ENCODE measurements around the gene ANKRD13D. TPM values are rescaled to one million over a fixed set of nuclear protein-coding genes. Genes with fewer than 3 reads are reported as not detected.

The ANKRD13D gene
- total and polyA plus RNA-seq, 10 donors, result 65.2 to 151 (median 126) TPM

DNA sequence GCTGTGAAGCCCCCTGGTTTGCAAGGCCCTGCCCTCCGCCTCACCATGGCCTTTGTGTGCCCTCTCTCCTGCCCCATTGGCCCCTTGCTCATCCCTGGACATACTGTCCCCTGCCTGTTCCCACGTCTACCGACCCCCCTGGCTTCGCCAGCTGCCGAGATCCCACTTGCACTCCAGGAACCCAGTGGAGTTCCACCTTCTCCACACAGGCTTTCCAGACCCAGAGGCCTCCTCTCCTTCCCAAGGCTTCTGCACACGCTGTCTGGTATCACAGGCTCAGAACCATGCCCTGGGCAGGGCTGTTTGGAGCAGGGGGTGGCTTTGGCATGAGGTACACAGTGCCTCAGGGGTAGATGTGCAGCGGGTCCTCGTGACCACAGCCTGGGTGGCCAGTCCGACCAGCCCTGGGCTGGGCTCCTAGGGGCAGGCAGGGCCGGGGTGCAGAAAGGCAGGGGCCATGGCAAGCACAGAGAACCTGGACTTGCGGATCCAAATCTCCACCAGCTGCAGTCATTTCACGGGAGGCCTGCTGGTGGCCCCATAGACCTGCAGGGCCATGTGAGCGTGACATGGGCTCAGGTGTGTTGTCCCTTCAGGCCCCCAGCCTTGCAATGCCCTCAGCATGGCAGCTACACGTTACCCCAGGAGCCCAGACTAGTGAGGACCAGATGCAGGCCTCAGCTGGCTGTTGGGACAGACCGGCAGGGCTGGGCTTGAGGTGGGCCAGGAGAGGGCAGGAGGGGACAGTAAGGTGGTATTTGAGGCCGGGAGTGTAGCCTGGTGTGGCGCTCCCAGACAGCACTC, 13.3 kb upstream of the ANKRD13D start:
- TF ChIP-seq POLR2AphosphoS5 (IDR thresholded peaks at IDR 0.05), result peak in 2 of 3 donors; percentile 10 to 65
- TF ChIP-seq POLR2A (IDR thresholded peaks at IDR 0.05), result no peak
- no peaks in the 10 kb centered on the region for H3K27me3 ChIP-seq (replicated peaks in 1 of 7)
- peaks cover 7 to 92% (median 28%) of the 10 kb centered on the region in 6 donors for H3K36me3 ChIP-seq
- H3K27ac ChIP-seq, result peak overlapping the region; percentile 89 to 100 (median 97)
- H3K4me1 ChIP-seq, result peaks cover 96 to 100% (median 100%) of the 10 kb centered on the region in 6 donors
- H3K4me3 ChIP-seq, result peak overlapping the region in 3 of 8 donors; percentile 15 to 81 (median 29)
- intact Hi-C loops (cut with DNase I; ENCODE audit: low total_unique reads), result no loop called here
- no peaks in the 10 kb centered on the region for H3K9me3 ChIP-seq
- peak; percentile 82 for DNase-seq
- WGBS, 5 donors, result 65 to 80% (median 72%) methylated on average over 16 to 17 of the region's 17 CpGs

DNA sequence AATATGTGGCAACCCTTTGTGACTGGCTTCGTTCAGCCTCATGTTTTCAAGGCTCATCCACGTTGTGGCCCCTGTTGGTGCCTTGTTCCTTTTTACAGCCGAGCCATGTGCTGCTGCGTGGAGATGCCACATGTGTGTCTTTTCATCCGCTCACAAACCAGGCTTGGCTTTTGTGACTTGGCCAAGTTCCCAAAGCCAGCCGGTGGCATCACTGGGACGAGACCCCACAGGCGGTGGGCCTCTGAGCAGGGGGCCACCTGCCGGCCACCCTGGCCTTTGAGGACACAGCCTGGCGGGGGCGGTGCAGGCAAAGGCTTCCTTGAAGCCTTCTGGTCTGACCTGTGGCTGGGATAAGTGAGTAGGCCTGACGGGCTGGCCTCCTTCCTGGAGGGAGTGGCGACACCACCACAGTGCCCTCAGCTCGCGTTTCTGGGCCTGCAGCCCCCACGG, 12.3 kb upstream of the ANKRD13D start:
- TF ChIP-seq, protein P1, sequence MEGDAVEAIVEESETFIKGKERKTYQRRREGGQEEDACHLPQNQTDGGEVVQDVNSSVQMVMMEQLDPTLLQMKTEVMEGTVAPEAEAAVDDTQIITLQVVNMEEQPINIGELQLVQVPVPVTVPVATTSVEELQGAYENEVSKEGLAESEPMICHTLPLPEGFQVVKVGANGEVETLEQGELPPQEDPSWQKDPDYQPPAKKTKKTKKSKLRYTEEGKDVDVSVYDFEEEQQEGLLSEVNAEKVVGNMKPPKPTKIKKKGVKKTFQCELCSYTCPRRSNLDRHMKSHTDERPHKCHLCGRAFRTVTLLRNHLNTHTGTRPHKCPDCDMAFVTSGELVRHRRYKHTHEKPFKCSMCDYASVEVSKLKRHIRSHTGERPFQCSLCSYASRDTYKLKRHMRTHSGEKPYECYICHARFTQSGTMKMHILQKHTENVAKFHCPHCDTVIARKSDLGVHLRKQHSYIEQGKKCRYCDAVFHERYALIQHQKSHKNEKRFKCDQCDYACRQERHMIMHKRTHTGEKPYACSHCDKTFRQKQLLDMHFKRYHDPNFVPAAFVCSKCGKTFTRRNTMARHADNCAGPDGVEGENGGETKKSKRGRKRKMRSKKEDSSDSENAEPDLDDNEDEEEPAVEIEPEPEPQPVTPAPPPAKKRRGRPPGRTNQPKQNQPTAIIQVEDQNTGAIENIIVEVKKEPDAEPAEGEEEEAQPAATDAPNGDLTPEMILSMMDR (IDR thresholded peaks at IDR 0.05 in 8 of 11, conservative IDR thresholded peaks at IDR 0.05 in 3 of 11), result peak in 6 of 11 experiments; percentile 14 to 50 (median 30)
- peak in 1 of 3 donors; percentile 59 for TF ChIP-seq POLR2AphosphoS5 (IDR thresholded peaks at IDR 0.05)
- TF ChIP-seq POLR2A (IDR thresholded peaks at IDR 0.05), result no peak
- 4 to 12% (median 7%) methylated on average over 10 to 16 of the region's 16 CpGs for WGBS, 5 donors
- intact Hi-C loops (cut with DNase I; ENCODE audit: low total_unique reads), result no loop called here
- H3K4me1 ChIP-seq, result peaks cover 94 to 100% (median 100%) of the 10 kb centered on the region in 6 donors
- no peaks in the 10 kb centered on the region for H3K27me3 ChIP-seq (replicated peaks in 1 of 7)
- peak overlapping the region in 7 of 8 donors; percentile 3 to 81 (median 29) for H3K4me3 ChIP-seq
- DNase-seq, result peak; percentile 90
- H3K27ac ChIP-seq, result peak overlapping the region; percentile 89 to 100 (median 97)
- H3K9me3 ChIP-seq, result no peaks in the 10 kb centered on the region
- peaks cover 7 to 92% (median 38%) of the 10 kb centered on the region in 6 donors for H3K36me3 ChIP-seq

DNA sequence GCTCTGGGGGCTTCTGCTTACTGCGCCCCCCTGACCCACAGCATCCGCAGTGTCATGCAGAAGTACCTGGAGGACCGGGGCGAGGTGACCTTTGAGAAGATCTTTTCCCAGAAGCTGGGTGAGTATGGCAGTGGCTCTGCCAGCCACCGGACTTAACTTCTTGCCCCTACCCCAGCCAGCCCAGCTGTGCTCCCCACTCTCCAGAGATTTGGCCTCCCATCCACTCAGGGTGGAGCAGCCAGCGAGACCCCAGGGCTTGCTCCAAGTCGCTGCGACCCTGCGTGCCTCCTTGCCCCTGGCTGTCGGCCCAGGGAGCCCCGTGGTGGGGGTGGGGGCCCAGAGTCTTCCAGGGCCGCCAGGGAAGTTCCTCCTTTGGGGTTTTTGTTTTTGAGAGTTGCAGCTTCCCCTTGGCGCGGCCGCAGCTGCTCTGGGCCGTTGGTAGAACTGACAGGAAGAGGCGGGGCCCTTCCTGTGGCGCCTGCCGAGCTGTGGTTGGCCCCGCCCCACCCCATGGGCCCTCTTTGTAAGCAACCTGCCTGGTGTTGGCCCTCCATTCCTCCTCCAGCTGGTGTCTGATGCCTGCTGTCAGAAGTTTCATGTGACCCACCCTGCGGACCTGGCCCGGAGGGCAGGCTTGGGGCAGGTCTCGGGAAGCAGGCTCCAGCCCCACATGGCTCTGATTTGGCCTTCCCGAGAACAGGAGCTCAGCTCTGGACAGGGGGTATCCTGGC, 11.7 kb upstream of the ANKRD13D start:
- TF ChIP-seq POLR2A (IDR thresholded peaks at IDR 0.05), result no peak
- peak; percentile 91 to 95 (median 91) for TF ChIP-seq POLR2AphosphoS5 (IDR thresholded peaks at IDR 0.05)
- TF ChIP-seq, protein P1 (IDR thresholded peaks at IDR 0.05 in 8 of 11, conservative IDR thresholded peaks at IDR 0.05 in 3 of 11), result peak in 3 of 11 experiments; percentile 5 to 43 (median 18)
- H3K9me3 ChIP-seq, result no peaks in the 10 kb centered on the region
- peaks cover 7 to 92% (median 42%) of the 10 kb centered on the region in 6 donors for H3K36me3 ChIP-seq
- no peaks in the 10 kb centered on the region for H3K27me3 ChIP-seq (replicated peaks in 1 of 7)
- intact Hi-C loops (cut with DNase I; ENCODE audit: low total_unique reads), result no loop called here
- H3K27ac ChIP-seq, result peak overlapping the region; percentile 89 to 100 (median 97)
- peaks cover 88 to 100% (median 100%) of the 10 kb centered on the region in 6 donors for H3K4me1 ChIP-seq
- peak overlapping the region in 7 of 8 donors; percentile 3 to 81 (median 30) for H3K4me3 ChIP-seq
- DNase-seq, result peak; percentile 99
- 1 to 3% (median 2%) methylated on average over 9 to 24 of the region's 24 CpGs for whole genome bisulfite sequencing, 5 donors

DNA sequence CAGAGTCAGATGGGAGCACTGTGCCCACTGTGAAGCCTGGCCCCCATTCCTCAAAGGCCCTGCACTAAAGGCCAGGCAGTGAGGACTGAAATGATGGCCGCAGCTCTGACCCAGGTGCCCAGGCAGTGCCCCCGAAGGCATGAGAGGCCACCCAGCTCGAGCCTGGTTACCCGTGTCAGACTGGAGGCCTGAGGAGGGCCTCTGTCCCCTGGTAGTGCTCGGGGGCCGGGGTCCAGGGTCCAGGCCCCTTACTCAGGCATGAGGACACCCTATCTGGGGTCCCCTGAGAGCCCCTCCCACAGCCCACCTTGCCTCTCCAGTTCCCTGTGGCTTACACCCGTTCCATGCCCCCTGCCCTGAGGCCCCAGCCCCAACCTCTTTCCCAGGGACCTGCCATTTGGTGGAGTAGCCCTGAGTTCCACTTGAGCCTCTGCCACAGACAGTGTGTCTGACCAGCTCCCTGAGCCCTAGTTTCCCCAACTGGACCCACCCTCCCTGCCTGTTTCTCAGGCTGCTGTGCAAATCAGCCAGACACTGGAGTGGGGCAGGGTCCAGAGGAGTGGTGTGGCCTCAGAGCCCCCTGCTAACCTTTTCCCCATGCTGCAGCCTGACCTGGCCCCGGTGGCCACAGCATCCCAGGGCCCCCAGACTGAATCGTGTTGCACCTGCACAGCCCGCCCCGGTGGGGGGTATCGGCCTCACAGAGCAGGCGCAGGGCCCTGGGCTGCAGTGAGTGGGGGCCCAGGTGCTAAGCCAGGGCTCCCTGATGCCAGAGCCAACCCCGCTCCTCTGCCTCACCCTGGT, 10.8 kb upstream of the ANKRD13D start:
- TF ChIP-seq POLR2AphosphoS5 (IDR thresholded peaks at IDR 0.05), result peak in 1 of 3 donors; percentile 43
- TF ChIP-seq POLR2A (IDR thresholded peaks at IDR 0.05), result no peak
- TF ChIP-seq, protein P1 (IDR thresholded peaks at IDR 0.05 in 8 of 11, conservative IDR thresholded peaks at IDR 0.05 in 3 of 11), result no peak
- 49 to 64% (median 64%) methylated on average over 8 to 14 of the region's 14 CpGs for WGBS, 5 donors
- H3K36me3 ChIP-seq, result peaks cover 7 to 92% (median 49%) of the 10 kb centered on the region in 6 donors
- peak overlapping the region; percentile 89 to 100 (median 97) for H3K27ac ChIP-seq
- intact Hi-C loops (cut with DNase I; ENCODE audit: low total_unique reads), result no loop called here
- peaks cover 79 to 100% (median 100%) of the 10 kb centered on the region in 6 donors for H3K4me1 ChIP-seq
- H3K27me3 ChIP-seq (replicated peaks in 1 of 7), result no peaks in the 10 kb centered on the region
- DNase-seq, result peak; percentile 84
- H3K9me3 ChIP-seq, result no peaks in the 10 kb centered on the region
- peak overlapping the region in 6 of 8 donors; percentile 20 to 81 (median 30) for H3K4me3 ChIP-seq
